GM21528 (cell line): ENCODE results near the gene ADD2.
"Not testable (repeated sequence)": the region's sequence is repeated elsewhere in the genome, so short reads cannot be mapped to it uniquely, and the experiment has no call there.

Experiments used
- ATAC-seq: cut with Tn5 transposase; IDR thresholded peaks from one replicate; pipeline ENCODE4 v1.9.1; 2021; ENCODE audit warnings: mild to moderate bottlenecking, moderate library complexity; ENCODE audit not compliant: unreplicated experiment, low FRiP score

The ADD2 gene

GRCh38 chr2:70679259-70679658 is 88.7 kb downstream of the ADD2 start:
- ATAC-seq: no peak

GRCh38 chr2:70678576-70679143 is 89.3 kb downstream of the ADD2 start:
- ATAC-seq: no peak

GRCh38 chr2:70676301-70677035 is 91.5 kb downstream of the ADD2 start:
- no peak for ATAC-seq

GRCh38 chr2:70675862-70676261 is 92.1 kb downstream of the ADD2 start:
- ATAC-seq: no peak

- no peak for ATAC-seq
Measured at GRCh38 chr2:70674636-70675430, 93.2 kb downstream of the ADD2 start.

GRCh38 chr2:70673041-70673647 is 94.9 kb downstream of the ADD2 start:
- ATAC-seq: no peak

GRCh38 chr2:70671092-70671675 is 96.8 kb downstream of the ADD2 start:
- ATAC-seq: no peak

GRCh38 chr2:70670626-70671025 is 97.4 kb downstream of the ADD2 start:
- no peak for ATAC-seq

- ATAC-seq: no peak
Measured at GRCh38 chr2:70670202-70670601, 97.8 kb downstream of the ADD2 start.

- ATAC-seq: no peak
Measured at GRCh38 chr2:70668911-70669310, 99.1 kb downstream of the ADD2 start.

GRCh38 chr2:70668432-70668831 is 99.6 kb downstream of the ADD2 start:
- ATAC-seq: no peak

GRCh38 chr2:70664525-70664924 is 103.5 kb downstream of the ADD2 start:
- no peak for ATAC-seq

- ATAC-seq: no peak
Measured at GRCh38 chr2:70663411-70663810, 104.6 kb downstream of the ADD2 start.

- ATAC-seq: no peak
Measured at GRCh38 chr2:70659551-70659950, 108.4 kb downstream of the ADD2 start.

- no peak for ATAC-seq
Measured at GRCh38 chr2:70658476-70658875, 109.5 kb downstream of the ADD2 start.

GRCh38 chr2:70657246-70657645 is 110.8 kb downstream of the ADD2 start:
- ATAC-seq: no peak

GRCh38 chr2:70656421-70657010 is 111.5 kb downstream of the ADD2 start:
- no peak for ATAC-seq

- ATAC-seq: no peak
Measured at GRCh38 chr2:70655786-70656185, 112.2 kb downstream of the ADD2 start.

GRCh38 chr2:70655211-70655610 is 112.8 kb downstream of the ADD2 start:
- ATAC-seq: not testable (repeated sequence)

GRCh38 chr2:70651727-70652126 is 116.3 kb downstream of the ADD2 start:
- ATAC-seq: no peak
